Heart left ventricle (tissue), 16 donors: Measurements from ENCODE around the gene KRTAP4-3. TPM values are rescaled to one million over a fixed set of nuclear protein-coding genes. Genes with fewer than 3 reads are reported as not detected.

Experiments used
- ATAC-seq, 4 donors: fragments of 200-7000 bp; cut with Tn5 transposase; one replicate each; pipeline ENCODE4 v1.9.1; 2020 to 2022; ENCODE audit warnings: moderate library complexity in 4 of 4, mild to moderate bottlenecking in 3 of 4, moderate number of reproducible peaks in 1 of 4
- DNase-seq, 5 donors: peaks; one replicate each; pipeline ENCODE4 v3.0.0-alpha.2; 2020
- H3K27ac ChIP-seq, 12 donors: fragments of 200-600 bp; sonication (generic) in 4 of 12; one replicate each; pipeline versions ENCODE4 v1.5.0 to v1.8.0; 2016 to 2022; ENCODE audit warnings: mild to moderate bottlenecking in 2 of 12
- H3K27me3 ChIP-seq, 9 donors: fragments of 200-600 bp; sonication (generic) in 2 of 9; one replicate each; pipeline versions ENCODE4 v1.5.1 to v1.8.0; 2016 to 2022; ENCODE audit warnings: mild to moderate bottlenecking in 3 of 9
- H3K36me3 ChIP-seq, 9 donors: fragments of 200-600 bp; sonication (generic) in 2 of 9; one replicate each; pipeline versions ENCODE4 v1.5.0 to v1.8.0; 2018 to 2022; ENCODE audit warnings: mild to moderate bottlenecking in 2 of 9
- H3K4me1 ChIP-seq, 12 donors: fragments of 200-600 bp; sonication (generic) in 4 of 12; one replicate each; pipeline versions ENCODE4 v1.5.0 to v1.8.0; 2016 to 2022; ENCODE audit warnings: mild to moderate bottlenecking in 3 of 12
- H3K4me3 ChIP-seq, 12 donors: fragments of 200-600 bp; sonication (generic) in 4 of 12; one replicate each; pipeline versions ENCODE4 v1.5.0 to v1.8.0; 2017 to 2022; ENCODE audit warnings: mild to moderate bottlenecking in 9 of 12, moderate library complexity in 4 of 12
- H3K9me3 ChIP-seq, 12 donors: fragments of 200-600 bp; sonication (generic) in 4 of 12; one replicate each; pipeline versions ENCODE4 v1.5.0 to v1.8.0; 2016 to 2022; ENCODE audit warnings: mild to moderate bottlenecking in 1 of 12
- CTCF ChIP-seq, 12 donors: fragments of 200-600 bp; sonication (generic) in 4 of 12; IDR thresholded peaks; one replicate each; pipeline versions ENCODE4 v1.5.0 to v1.8.0; 2018 to 2022; ENCODE audit warnings: antibody characterized with exemption in 12 of 12, mild to moderate bottlenecking in 5 of 12
- POLR2A ChIP-seq, 2 donors: fragments of 450-650 bp; IDR thresholded peaks; one replicate each; pipeline ENCODE4 v1.6.1; 2017; ENCODE audit warnings: antibody characterized with exemption in 2 of 2, mild to moderate bottlenecking in 2 of 2, moderate library complexity in 2 of 2
- WGBS, 4 donors: extraction: QIAGEN DNeasy Blood & Tissue Kit in 2 of 4; methylation state at CpG; one replicate each; pipeline versions ENCODE4 v1.1.5 to v1.1.7; 2013 to 2018; 5-methylcytosine and 5-hydroxymethylcytosine counted together
- intact Hi-C, 10 donors: fragments of 100-400 bp; cut with DNase I; formaldehyde crosslinking; loops; one replicate each; pipeline versions ENCODE4 v1.11.1 to v1.14.2; 2022
- long read RNA-seq, 3 donors: library from polyadenylated mRNA; unstranded; transcript quantifications; one replicate each; pipeline ENCODE4 v2.0.0, GENCODE V29; 2020 to 2021
- polyA plus RNA-seq, 2 donors: library from polyadenylated mRNA; stranded (reverse); fragments of 200-250 nt; gene quantifications; one replicate each; pipeline ENCODE4 v1.2.3, GENCODE V29; 2013
- total RNA-seq, 9 donors: library from RNA; depleted of rRNA in 2 of 9; stranded (reverse); fragments of >200 nt in 2 of 9; fragmentation: NEBNext Ultra II Directional in 3 of 9; extraction: Animal tissue kit (Norgen Biotek cat#: 25700) in 3 of 9; gene quantifications; one replicate each; pipeline versions ENCODE4 v1.1.0 to v1.2.4, GENCODE V29; 2016 to 2023
- donor health status: ischemic (EF 13 %, LVEDD 7.1; RV severe dilation, severe dysfunction).
- donor health status: healthy with polysubstance abuse.
- donor health status: DM: no; HTN: yes; CAD: no.
- donor health status: DM: no; HTN: no; CAD: no.
- donor health status: ischemic (EF 25% LVEDD 6.9; RV normal size, moderate dysfunction).
- donor health status: ischemic (EF 25% LVEDD 5.7; RV mildly dilated, moderate dysfunction).
- donor health status: healthy.
- donor health status: DM: yes; HTN: yes; CAD: no.
- donor health status: ischemic (EF 35%, LVEDD 5.7; RV mildly dilated, moderate dysfunction).
- donor health status: nonischemic (EF 11% LVEDD 7.7; RV severe dilation, severe dysfunction).
- donor health status: DM: yes; HTN: yes; CAD: no.
- donor health status: PGD.
- donor health status: ischemic (EF 29% LVEDD 5.4; RV normal size, mild dysfunction).
- donor health status: nonischemic (EF 23%, LVEDD 6.1; RV moderate dilation, normal function).

The KRTAP4-3 gene
- not detected for total RNA-seq
- polyA plus RNA-seq, result not detected
- long read RNA-seq, donor 1, result 0 reads
- long read RNA-seq, donor 2, result 0 reads
- long read RNA-seq, donor 3, result 0 reads

GRCh38 chr17:41168121-41168520, at the start of gene KRTAP4-3:
Gene KRTAP4-3 (minus strand): TSS chr17:41168221. CDS start chr17:41168172, 49 bp downstream.
- Histone ChIP-seq H3K4me1 (no peaks in the 10 kb centered on the region), H3K4me3 (no peak within 1 kb of the TSS), H3K9me3 (no peaks in the 10 kb centered on the region), H3K36me3 (no peaks in the 10 kb centered on the region), H3K27me3 (peaks cover 0 to 10% (median 0%) of the 10 kb centered on the region in 9 donors), H3K27ac (no peak within 1 kb of the TSS)
- no peak for TF ChIP-seq CTCF (IDR thresholded peaks at IDR 0.05)
- no peak for TF ChIP-seq POLR2A (IDR thresholded peaks at IDR 0.05)
- DNase-seq, result no peak
- 42 to 75% (median 62%) methylated on average over 1 of the region's 1 CpG for WGBS, 4 donors
- intact Hi-C loops, result no loop called here
- no peak for ATAC-seq

- no peak for TF ChIP-seq POLR2A (IDR thresholded peaks at IDR 0.05)
- no peak for TF ChIP-seq CTCF (IDR thresholded peaks at IDR 0.05)
- Histone ChIP-seq H3K27ac (no peak overlapping the region), H3K9me3 (peaks cover 0 to 5% (median 0%) of the 10 kb centered on the region in 12 donors), H3K4me1 (no peaks in the 10 kb centered on the region), H3K4me3 (no peak overlapping the region), H3K36me3 (no peaks in the 10 kb centered on the region), H3K27me3 (peaks cover 0 to 42% (median 3%) of the 10 kb centered on the region in 9 donors)
- 51 to 81% (median 69%) methylated on average over 1 of the region's 1 CpG for WGBS, 4 donors
- no peak for ATAC-seq
- no peak for DNase-seq
- intact Hi-C loops, result no loop called here
These were observed 47.7 kb upstream of the KRTAP4-3 start for GRCh38 chr17:41215681-41216080.

GRCh38 chr17:41212524-41213169, 44.6 kb upstream of the KRTAP4-3 start:
- WGBS, 4 donors, result 68 to 73% (median 70%) methylated on average over 4 to 7 of the region's 7 CpGs
- Histone ChIP-seq H3K27me3 (peaks cover 0 to 44% (median 6%) of the 10 kb centered on the region in 9 donors), H3K27ac (no peak overlapping the region), H3K4me1 (no peaks in the 10 kb centered on the region), H3K36me3 (no peaks in the 10 kb centered on the region), H3K4me3 (no peak overlapping the region), H3K9me3 (no peaks in the 10 kb centered on the region)
- ATAC-seq (no peak), DNase-seq (no peak)
- TF ChIP-seq CTCF (IDR thresholded peaks at IDR 0.05) (no peak), POLR2A (IDR thresholded peaks at IDR 0.05) (no peak)
- intact Hi-C loops, result no loop called here

- DNase-seq, result no peak
- H3K27me3 ChIP-seq, result peaks cover 0 to 44% (median 7%) of the 10 kb centered on the region in 9 donors
- no peaks in the 10 kb centered on the region for H3K4me1 ChIP-seq
- 25 to 58% (median 43%) methylated on average over 1 of the region's 1 CpG for WGBS, 4 donors
- no peaks in the 10 kb centered on the region for H3K36me3 ChIP-seq
- H3K9me3 ChIP-seq, result peaks cover 0 to 2% (median 0%) of the 10 kb centered on the region in 12 donors
- ATAC-seq, result no peak
- TF ChIP-seq POLR2A (IDR thresholded peaks at IDR 0.05), result no peak
- no peak for TF ChIP-seq CTCF (IDR thresholded peaks at IDR 0.05)
- no peak overlapping the region for H3K4me3 ChIP-seq
- intact Hi-C loops, result no loop called here
- H3K27ac ChIP-seq, result no peak overlapping the region
These were observed 43.9 kb upstream of the KRTAP4-3 start for GRCh38 chr17:41211845-41212466.
